ENCODE results near the gene CPXM1. TPM values are rescaled to one million over a fixed set of nuclear protein-coding genes. Genes with fewer than 3 reads are reported as not detected.

CPXM1 gene
- total RNA-seq, 1 experiment from 2014 or later: not detected

DNA sequence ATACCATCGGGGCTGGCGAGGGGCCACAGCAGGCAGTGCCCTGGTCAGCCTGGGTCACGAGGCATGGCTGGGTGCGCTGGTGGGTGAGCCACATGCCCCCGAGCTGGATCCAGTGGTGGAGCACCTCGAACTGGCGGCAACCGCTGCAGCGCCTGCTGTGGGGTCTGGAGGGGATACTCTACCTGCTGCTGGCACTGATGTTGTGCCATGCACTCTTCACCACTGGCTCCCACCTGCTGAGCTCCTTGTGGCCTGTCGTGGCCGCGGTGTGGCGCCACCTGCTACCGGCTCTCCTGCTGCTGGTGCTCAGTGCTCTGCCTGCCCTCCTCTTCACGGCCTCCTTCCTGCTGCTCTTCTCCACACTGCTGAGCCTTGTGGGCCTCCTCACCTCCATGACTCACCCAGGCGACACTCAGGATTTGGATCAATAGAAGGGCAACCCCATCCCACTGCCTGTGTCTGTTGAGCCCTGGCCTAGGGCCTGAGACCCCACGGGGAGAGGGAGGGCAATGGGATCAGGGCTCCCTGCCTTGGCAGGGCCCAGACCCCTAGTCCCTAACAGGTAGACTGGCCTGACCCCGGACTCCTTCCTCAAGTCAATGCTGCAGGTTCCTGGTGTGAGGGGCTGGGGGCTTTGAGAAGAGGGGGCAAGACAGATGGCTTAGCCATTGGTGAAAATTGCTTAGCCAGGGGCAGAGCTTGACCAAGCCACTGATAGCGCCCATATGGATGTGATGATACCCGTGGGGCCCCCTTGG is 16.3 kb upstream of the CPXM1 start:
- H3K9me3 ChIP-seq: peaks cover 8% of the 10 kb centered on the region; the same call in 1 of the 2 replicates
- H3K4me3 ChIP-seq (ENCODE audit: low read depth, low read length): no peak overlapping the region
- no peak overlapping the region for H3K27ac Mint-ChIP-seq (ENCODE audit: unreplicated experiment)
- DNase-seq: no peak
- peaks cover 9% of the 10 kb centered on the region for H3K9me3 Mint-ChIP-seq (ENCODE audit: unreplicated experiment)
- H3K36me3 ChIP-seq (ENCODE audit: control insufficient read depth, insufficient read depth, low read length): no peaks in the 10 kb centered on the region
- BruUV-seq (replicated peaks): no TSS peak
- CTCF ChIA-PET: no interaction called here
- no peak for TF ChIP-seq CTCF (IDR thresholded peaks at IDR 0.05; ENCODE audit: insufficient read depth in 1 of 2, low read depth in 1 of 2, low read length in 1 of 2, severe bottlenecking in 1 of 2, unreplicated experiment in 1 of 2)
- H3K27me3 ChIP-seq (replicated peaks; ENCODE audit: control insufficient read depth, insufficient read depth, low read length): no peaks in the 10 kb centered on the region
- H3K4me3 Mint-ChIP-seq (ENCODE audit: unreplicated experiment): no peak overlapping the region
- H3K4me1 Mint-ChIP-seq (ENCODE audit: low read depth, unreplicated experiment): peaks cover 10% of the 10 kb centered on the region
- peaks cover 9% of the 10 kb centered on the region; the same call in 1 of the 2 replicates for H3K4me1 ChIP-seq
- POLR2A ChIA-PET: no interaction called here
- no peaks in the 10 kb centered on the region for H3K27me3 Mint-ChIP-seq (ENCODE audit: insufficient read depth, unreplicated experiment)
- H3K36me3 Mint-ChIP-seq (ENCODE audit: insufficient read depth, unreplicated experiment): no peaks in the 10 kb centered on the region
- intact Hi-C loops (cut with micrococcal nuclease; ENCODE audit: unreplicated experiment): no loop called here

- no peak within 1 kb of the TSS for H3K27ac Mint-ChIP-seq (ENCODE audit: unreplicated experiment)
- DNase-seq: no peak
- no peaks in the 10 kb centered on the region for H3K27me3 ChIP-seq (replicated peaks; ENCODE audit: control insufficient read depth, insufficient read depth, low read length)
- no peak for TF ChIP-seq CTCF (IDR thresholded peaks at IDR 0.05; ENCODE audit: insufficient read depth in 1 of 2, low read depth in 1 of 2, low read length in 1 of 2, severe bottlenecking in 1 of 2, unreplicated experiment in 1 of 2)
- no peak within 1 kb of the TSS for H3K4me3 Mint-ChIP-seq (ENCODE audit: unreplicated experiment)
- no peaks in the 10 kb centered on the region for H3K36me3 Mint-ChIP-seq (ENCODE audit: insufficient read depth, unreplicated experiment)
- BruUV-seq (replicated peaks): no TSS peak
- H3K36me3 ChIP-seq (ENCODE audit: control insufficient read depth, insufficient read depth, low read length): no peaks in the 10 kb centered on the region
- no peaks in the 10 kb centered on the region for H3K27me3 Mint-ChIP-seq (ENCODE audit: insufficient read depth, unreplicated experiment)
- intact Hi-C loops (cut with micrococcal nuclease; ENCODE audit: unreplicated experiment): no loop called here
- peaks cover 10% of the 10 kb centered on the region; the same call in 1 of the 2 replicates for H3K9me3 ChIP-seq
- ChIA-PET CTCF (no interaction called here), POLR2A (no interaction called here)
- H3K4me1 ChIP-seq: peaks cover 9% of the 10 kb centered on the region; the same call in 1 of the 2 replicates
- H3K4me3 ChIP-seq (ENCODE audit: low read depth, low read length): no peak within 1 kb of the TSS
- peaks cover 16% of the 10 kb centered on the region for H3K9me3 Mint-ChIP-seq (ENCODE audit: unreplicated experiment)
- peaks cover 10% of the 10 kb centered on the region for H3K4me1 Mint-ChIP-seq (ENCODE audit: low read depth, unreplicated experiment)
These were observed 15.7 kb upstream of the CPXM1 start, which contains the start of gene TMEM239 for GRCh38 chr20:2816030-2816582. Gene TMEM239, plus strand, starts transcription at chr20:2816364. Its CDS starts 191 bp downstream, at chr20:2816555.

GRCh38 chr20:2815242-2815900 is 14.9 kb upstream of the CPXM1 start:
- Histone ChIP-seq H3K9me3 (peaks cover 10% of the 10 kb centered on the region; the same call in 1 of the 2 replicates), H3K4me3 (ENCODE audit: low read depth, low read length) (no peak overlapping the region), H3K36me3 (ENCODE audit: control insufficient read depth, insufficient read depth, low read length) (no peaks in the 10 kb centered on the region), H3K27me3 (replicated peaks; ENCODE audit: control insufficient read depth, insufficient read depth, low read length) (no peaks in the 10 kb centered on the region), H3K4me1 (peaks cover 8% of the 10 kb centered on the region; the same call in 1 of the 2 replicates)
- no peak overlapping the region for H3K4me3 Mint-ChIP-seq (ENCODE audit: unreplicated experiment)
- no TSS peak for BruUV-seq (replicated peaks)
- no peak overlapping the region for H3K27ac Mint-ChIP-seq (ENCODE audit: unreplicated experiment)
- no peak for DNase-seq
- TF ChIP-seq CTCF (IDR thresholded peaks at IDR 0.05; ENCODE audit: insufficient read depth in 1 of 2, low read depth in 1 of 2, low read length in 1 of 2, severe bottlenecking in 1 of 2, unreplicated experiment in 1 of 2): no peak
- peaks cover 18% of the 10 kb centered on the region for H3K9me3 Mint-ChIP-seq (ENCODE audit: unreplicated experiment)
- intact Hi-C loops (cut with micrococcal nuclease; ENCODE audit: unreplicated experiment): no loop called here
- ChIA-PET POLR2A (no interaction called here), CTCF (no interaction called here)
- no peaks in the 10 kb centered on the region for H3K27me3 Mint-ChIP-seq (ENCODE audit: insufficient read depth, unreplicated experiment)
- H3K36me3 Mint-ChIP-seq (ENCODE audit: insufficient read depth, unreplicated experiment): no peaks in the 10 kb centered on the region
- H3K4me1 Mint-ChIP-seq (ENCODE audit: low read depth, unreplicated experiment): peaks cover 7% of the 10 kb centered on the region

Data from Caco-2 (cell line).